ENCODE data around the gene PNRC2. TPM values are rescaled to one million over a fixed set of nuclear protein-coding genes. Genes with fewer than 3 reads are reported as not detected.
A peak's percentile ranks its signal among the peaks of the same experiment; 100 is the strongest.
"Not testable (repeated sequence)": the region's sequence is repeated elsewhere in the genome, so short reads cannot be mapped to it uniquely, and the experiment has no call there.

The PNRC2 gene
- total and polyA plus RNA-seq, 4 donors: 75.3 to 141 (median 94.1) TPM

GRCh38 chr1:23930861-23931490 lies 28.7 kb upstream of the PNRC2 start:
- H3K27ac ChIP-seq (ENCODE audit: low read depth in 1 of 2, low read length in 2 of 2): peak overlapping the region; percentile 82 to 92
- H3K9me3 ChIP-seq (ENCODE audit: control insufficient read depth, low read length): no peaks in the 10 kb centered on the region
- H3K4me3 ChIP-seq (ENCODE audit: low read length in 2 of 2): peak overlapping the region; percentile 14 to 63
- H3K4me1 ChIP-seq (ENCODE audit: control insufficient read depth in 1 of 2, insufficient read depth in 2 of 2, low read length in 2 of 2): no peaks in the 10 kb centered on the region
- H3K36me3 ChIP-seq (ENCODE audit: control insufficient read depth in 1 of 2, insufficient read depth in 2 of 2, low read length in 1 of 2): no peaks in the 10 kb centered on the region
- H3K27me3 ChIP-seq (ENCODE audit: control insufficient read depth in 1 of 2, insufficient read depth in 2 of 2, low read length in 1 of 2): no peaks in the 10 kb centered on the region
- ATAC-seq (ENCODE audit: low FRiP score) (no peak), DNase-seq (no peak)
- intact Hi-C loops (cut with DNase I): no loop called here
- WGBS, 2 donors: 9 to 12% methylated on average over 11 of the region's 11 CpGs

DNA sequence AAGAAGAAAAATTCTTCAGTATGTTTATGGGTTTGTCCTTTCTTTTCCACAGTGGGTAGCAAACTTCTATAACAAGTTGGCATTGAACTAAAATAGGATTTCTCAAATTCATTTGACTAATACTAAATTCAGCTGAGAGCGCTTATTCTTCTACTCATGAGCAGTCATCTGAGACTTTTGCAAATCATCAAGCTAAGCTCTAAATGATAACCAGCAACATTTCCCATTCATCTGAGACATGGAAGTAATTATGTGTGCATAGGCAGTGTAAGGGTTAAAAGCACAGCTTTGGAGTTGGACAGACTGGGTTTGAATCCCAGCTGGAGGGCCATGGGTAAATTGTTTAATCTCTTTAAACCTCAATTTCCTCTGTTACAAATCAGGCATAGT lies 28.1 kb upstream of the PNRC2 start:
- H3K27ac ChIP-seq (ENCODE audit: low read depth in 1 of 2, low read length in 2 of 2): peak overlapping the region; percentile 81 to 82
- intact Hi-C loops (cut with DNase I): no loop called here
- H3K9me3 ChIP-seq (ENCODE audit: control insufficient read depth, low read length): no peaks in the 10 kb centered on the region
- H3K4me1 ChIP-seq (ENCODE audit: control insufficient read depth in 1 of 2, insufficient read depth in 2 of 2, low read length in 2 of 2): no peaks in the 10 kb centered on the region
- no peaks in the 10 kb centered on the region for H3K36me3 ChIP-seq (ENCODE audit: control insufficient read depth in 1 of 2, insufficient read depth in 2 of 2, low read length in 1 of 2)
- ATAC-seq (ENCODE audit: low FRiP score) (no peak), DNase-seq (no peak)
- H3K4me3 ChIP-seq (ENCODE audit: low read length in 2 of 2): peak overlapping the region in 1 of 2 donors; percentile 63
- 33 to 38% methylated on average over 1 of the region's 1 CpG for WGBS, 2 donors
- no peaks in the 10 kb centered on the region for H3K27me3 ChIP-seq (ENCODE audit: control insufficient read depth in 1 of 2, insufficient read depth in 2 of 2, low read length in 1 of 2)

DNA sequence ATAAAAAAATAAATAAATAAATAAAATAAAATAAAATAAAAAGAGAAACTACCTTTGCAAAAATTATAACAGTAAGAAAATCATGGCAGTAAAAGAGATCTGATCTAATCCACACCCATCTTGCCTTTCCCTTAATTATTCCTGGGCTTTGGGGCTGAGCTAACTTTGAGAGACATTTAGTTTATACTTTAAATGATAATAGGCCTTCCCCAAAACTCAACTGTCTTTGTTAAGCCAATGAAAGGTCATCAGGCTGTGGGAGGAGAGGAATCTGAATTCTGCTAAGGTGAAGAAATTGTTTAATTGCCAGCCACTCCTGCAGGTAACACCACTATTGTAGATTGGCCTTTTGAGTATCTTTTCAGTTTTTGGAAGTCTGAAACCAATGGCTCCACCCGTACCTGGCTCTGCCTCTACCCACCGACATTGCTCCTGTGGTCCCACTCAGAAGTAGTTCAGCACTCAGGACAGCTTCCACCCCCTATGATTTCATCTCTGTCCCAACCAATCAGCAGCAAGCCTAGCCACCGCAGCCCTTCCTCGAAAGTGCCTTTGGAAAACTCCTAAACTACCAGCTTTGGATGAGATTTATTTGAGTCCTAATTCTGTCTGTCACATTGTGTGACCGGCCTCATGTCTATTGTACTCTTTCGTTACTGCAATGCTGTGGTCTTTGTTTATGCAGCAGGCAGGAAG lies 23.0 kb upstream of the PNRC2 start:
- DNase-seq (no peak), ATAC-seq (ENCODE audit: low FRiP score) (no peak)
- H3K4me3 ChIP-seq (ENCODE audit: low read length in 2 of 2): no peak overlapping the region
- WGBS, 2 donors: 39 to 43% methylated on average over 6 of the region's 6 CpGs
- no peaks in the 10 kb centered on the region for H3K36me3 ChIP-seq (ENCODE audit: control insufficient read depth in 1 of 2, insufficient read depth in 2 of 2, low read length in 1 of 2)
- intact Hi-C loops (cut with DNase I): no loop called here
- H3K27ac ChIP-seq (ENCODE audit: low read depth in 1 of 2, low read length in 2 of 2): no peak overlapping the region
- H3K27me3 ChIP-seq (ENCODE audit: control insufficient read depth in 1 of 2, insufficient read depth in 2 of 2, low read length in 1 of 2): no peaks in the 10 kb centered on the region
- no peaks in the 10 kb centered on the region for H3K9me3 ChIP-seq (ENCODE audit: control insufficient read depth, low read length)
- H3K4me1 ChIP-seq (ENCODE audit: control insufficient read depth in 1 of 2, insufficient read depth in 2 of 2, low read length in 2 of 2): no peaks in the 10 kb centered on the region

DNA sequence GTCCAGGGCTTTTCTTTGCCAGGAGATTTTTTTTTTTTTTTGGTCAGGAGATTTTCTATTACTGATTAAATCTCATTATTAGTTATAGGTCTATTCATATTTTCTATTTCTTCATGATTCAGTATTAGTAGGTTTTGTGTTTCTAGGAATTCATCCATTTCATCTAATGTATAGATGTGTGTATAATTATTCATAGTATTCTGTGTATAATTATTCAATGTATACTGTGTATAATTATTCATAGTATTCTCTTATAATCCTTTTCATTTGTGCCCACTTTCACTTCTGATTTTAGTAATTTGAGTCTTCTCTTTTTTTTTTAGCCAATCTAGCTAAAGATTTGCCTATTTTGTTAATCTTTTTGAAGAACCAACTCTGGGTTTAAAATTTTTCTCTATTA lies 12.3 kb upstream of the PNRC2 start:
- Histone ChIP-seq H3K27me3 (ENCODE audit: control insufficient read depth in 1 of 2, insufficient read depth in 2 of 2, low read length in 1 of 2) (no peaks in the 10 kb centered on the region), H3K4me1 (ENCODE audit: control insufficient read depth in 1 of 2, insufficient read depth in 2 of 2, low read length in 2 of 2) (no peaks in the 10 kb centered on the region), H3K36me3 (ENCODE audit: control insufficient read depth in 1 of 2, insufficient read depth in 2 of 2, low read length in 1 of 2) (no peaks in the 10 kb centered on the region), H3K27ac (ENCODE audit: low read depth in 1 of 2, low read length in 2 of 2) (no peak overlapping the region), H3K9me3 (ENCODE audit: control insufficient read depth, low read length) (no peaks in the 10 kb centered on the region), H3K4me3 (ENCODE audit: low read length in 2 of 2) (no peak overlapping the region)
- ATAC-seq (ENCODE audit: low FRiP score) (no peak), DNase-seq (no peak)
- intact Hi-C loops (cut with DNase I): no loop called here

DNA sequence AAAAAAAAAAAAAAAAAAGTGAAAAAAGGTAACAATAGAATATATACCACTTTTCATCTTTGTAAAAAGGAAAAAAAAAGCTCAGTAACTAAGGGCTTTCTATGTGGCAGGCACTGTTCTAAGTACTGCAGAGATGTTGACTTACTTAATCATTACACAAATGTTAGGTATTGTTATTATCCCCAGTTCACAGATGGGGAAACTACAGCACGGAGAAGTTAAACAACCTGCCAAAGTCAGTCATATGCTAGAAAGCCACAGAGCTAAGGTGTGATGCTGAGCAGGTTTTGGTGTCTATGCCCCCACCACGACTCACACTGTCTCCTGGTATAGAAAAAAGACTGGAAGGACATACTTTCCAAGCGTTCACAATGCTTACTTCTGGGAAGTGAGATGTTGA lies 6.6 kb upstream of the PNRC2 start:
- no peaks in the 10 kb centered on the region for H3K36me3 ChIP-seq (ENCODE audit: control insufficient read depth in 1 of 2, insufficient read depth in 2 of 2, low read length in 1 of 2)
- H3K27me3 ChIP-seq (ENCODE audit: control insufficient read depth in 1 of 2, insufficient read depth in 2 of 2, low read length in 1 of 2): no peaks in the 10 kb centered on the region
- H3K4me3 ChIP-seq (ENCODE audit: low read length in 2 of 2): no peak overlapping the region
- no peak for DNase-seq
- H3K9me3 ChIP-seq (ENCODE audit: control insufficient read depth, low read length): no peaks in the 10 kb centered on the region
- no peaks in the 10 kb centered on the region for H3K4me1 ChIP-seq (ENCODE audit: control insufficient read depth in 1 of 2, insufficient read depth in 2 of 2, low read length in 2 of 2)
- WGBS, 2 donors: 84 to 86% methylated on average over 3 of the region's 3 CpGs
- intact Hi-C loops (cut with DNase I): no loop called here
- H3K27ac ChIP-seq (ENCODE audit: low read depth in 1 of 2, low read length in 2 of 2): no peak overlapping the region
- no peak for ATAC-seq (ENCODE audit: low FRiP score)

DNA sequence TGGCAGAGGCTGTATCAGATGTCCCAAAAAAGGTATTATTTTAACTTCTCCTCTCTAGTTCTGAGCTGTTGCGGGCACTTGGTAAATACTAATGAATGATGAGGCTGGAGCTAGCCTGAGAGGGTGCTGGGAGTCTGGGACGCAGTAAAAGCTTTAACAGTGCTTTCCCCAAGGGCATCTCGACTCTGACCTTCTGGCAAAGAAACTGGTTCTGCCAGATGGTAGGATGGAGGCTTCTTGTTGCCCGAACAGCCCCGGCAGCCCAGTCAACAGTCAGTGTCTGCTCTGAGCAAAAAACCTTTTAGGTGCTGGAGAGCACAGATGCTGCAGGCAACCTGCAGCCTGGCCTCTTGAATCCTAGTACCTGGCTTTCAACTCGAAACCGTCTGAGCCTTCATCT lies 2.5 kb upstream of the PNRC2 start:
- intact Hi-C loops (cut with DNase I): loop anchor here in 1 of 2 donors (5.0 kb wide), 1 partner anchor 70 kb away; no protein-coding TSS in a partner anchor
- no peaks in the 10 kb centered on the region for H3K36me3 ChIP-seq (ENCODE audit: control insufficient read depth in 1 of 2, insufficient read depth in 2 of 2, low read length in 1 of 2)
- H3K4me1 ChIP-seq (ENCODE audit: control insufficient read depth in 1 of 2, insufficient read depth in 2 of 2, low read length in 2 of 2): no peaks in the 10 kb centered on the region
- WGBS, 2 donors: 51 to 57% methylated on average over 7 of the region's 7 CpGs
- H3K27ac ChIP-seq (ENCODE audit: low read depth in 1 of 2, low read length in 2 of 2): no peak overlapping the region
- no peaks in the 10 kb centered on the region for H3K9me3 ChIP-seq (ENCODE audit: control insufficient read depth, low read length)
- H3K27me3 ChIP-seq (ENCODE audit: control insufficient read depth in 1 of 2, insufficient read depth in 2 of 2, low read length in 1 of 2): no peaks in the 10 kb centered on the region
- no peak for DNase-seq
- H3K4me3 ChIP-seq (ENCODE audit: low read length in 2 of 2): no peak overlapping the region
- ATAC-seq (ENCODE audit: low FRiP score): no peak

DNA sequence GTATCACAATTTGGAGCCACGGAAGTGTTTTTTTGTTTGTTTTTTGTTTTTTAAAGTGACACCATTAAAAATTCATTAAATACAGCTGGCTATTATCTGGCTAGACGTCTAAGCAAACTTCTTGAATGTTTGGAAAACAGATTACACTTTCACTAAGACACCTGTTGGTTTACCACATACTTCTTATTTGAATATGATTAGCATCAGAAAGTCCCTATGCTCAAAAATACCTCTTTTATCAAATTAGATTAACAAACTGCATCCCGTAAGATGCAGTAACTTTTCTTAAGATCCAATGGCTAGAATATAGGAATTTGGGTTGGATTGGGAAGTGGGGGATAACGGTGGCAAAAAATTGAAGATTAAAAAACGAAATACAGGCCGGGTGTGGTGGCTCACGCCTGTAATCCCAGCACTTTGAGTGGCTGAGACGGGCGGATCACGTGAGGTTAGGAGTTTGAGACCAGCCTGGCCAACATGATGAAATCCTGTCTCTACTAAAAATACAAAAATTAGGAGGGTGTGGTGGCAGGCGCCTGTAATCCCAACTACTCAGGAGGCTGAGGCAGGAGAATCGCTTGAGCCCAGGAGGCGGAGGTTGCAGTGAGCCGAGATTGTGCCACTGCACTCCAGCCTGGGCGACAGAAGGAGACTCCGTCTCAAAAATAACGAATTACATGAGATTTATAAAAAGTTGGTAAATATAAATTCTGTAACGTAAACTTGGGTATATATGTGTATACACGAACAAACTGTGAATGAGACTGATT lies 1.4 kb upstream of the PNRC2 start:
- intact Hi-C loops (cut with DNase I): loop anchor here in 1 of 2 donors (5.0 kb wide), 1 partner anchor 69 kb away; no protein-coding TSS in a partner anchor
- Histone ChIP-seq H3K27ac (ENCODE audit: low read depth in 1 of 2, low read length in 2 of 2) (peak overlapping the region in 1 of 2 donors; percentile 26), H3K4me3 (ENCODE audit: low read length in 2 of 2) (peak overlapping the region in 1 of 2 donors; percentile 36)
- not testable (repeated sequence) for ATAC-seq (ENCODE audit: low FRiP score); H3K27me3 ChIP-seq (ENCODE audit: control insufficient read depth in 1 of 2, insufficient read depth in 2 of 2, low read length in 1 of 2); DNase-seq; H3K36me3 ChIP-seq (ENCODE audit: control insufficient read depth in 1 of 2, insufficient read depth in 2 of 2, low read length in 1 of 2); H3K4me1 ChIP-seq (ENCODE audit: control insufficient read depth in 1 of 2, insufficient read depth in 2 of 2, low read length in 2 of 2); H3K9me3 ChIP-seq (ENCODE audit: control insufficient read depth, low read length)
- 58 to 63% methylated on average over 19 of the region's 19 CpGs for WGBS, 2 donors

GRCh38 chr1:23958810-23959460 lies 693 bp upstream of the PNRC2 start:
- Histone ChIP-seq H3K9me3 (ENCODE audit: control insufficient read depth, low read length) (no peaks in the 10 kb centered on the region), H3K27ac (ENCODE audit: low read depth in 1 of 2, low read length in 2 of 2) (peak overlapping the region; percentile 39 to 92), H3K4me1 (ENCODE audit: control insufficient read depth in 1 of 2, insufficient read depth in 2 of 2, low read length in 2 of 2) (no peaks in the 10 kb centered on the region), H3K27me3 (ENCODE audit: control insufficient read depth in 1 of 2, insufficient read depth in 2 of 2, low read length in 1 of 2) (no peaks in the 10 kb centered on the region), H3K36me3 (ENCODE audit: control insufficient read depth in 1 of 2, insufficient read depth in 2 of 2, low read length in 1 of 2) (no peaks in the 10 kb centered on the region), H3K4me3 (ENCODE audit: low read length in 2 of 2) (peak overlapping the region; percentile 36 to 45)
- intact Hi-C loops (cut with DNase I): loop anchor here in 1 of 2 donors (1.0 to 5.0 kb wide), 2 partner anchors 21 to 68 kb away; partner anchors contain the start of gene SRSF10
- WGBS, 2 donors: 1% methylated on average over 30 of the region's 30 CpGs
- DNase-seq (peak; percentile 92 to 93), ATAC-seq (ENCODE audit: low FRiP score) (peak; percentile 84)

Data from aorta (tissue), 5 donors.